Measurements from ENCODE around the gene MICAL2.

- no peak for TF ChIP-seq POLR2A (IDR thresholded peaks at IDR 0.05)
- TF ChIP-seq, protein P1, sequence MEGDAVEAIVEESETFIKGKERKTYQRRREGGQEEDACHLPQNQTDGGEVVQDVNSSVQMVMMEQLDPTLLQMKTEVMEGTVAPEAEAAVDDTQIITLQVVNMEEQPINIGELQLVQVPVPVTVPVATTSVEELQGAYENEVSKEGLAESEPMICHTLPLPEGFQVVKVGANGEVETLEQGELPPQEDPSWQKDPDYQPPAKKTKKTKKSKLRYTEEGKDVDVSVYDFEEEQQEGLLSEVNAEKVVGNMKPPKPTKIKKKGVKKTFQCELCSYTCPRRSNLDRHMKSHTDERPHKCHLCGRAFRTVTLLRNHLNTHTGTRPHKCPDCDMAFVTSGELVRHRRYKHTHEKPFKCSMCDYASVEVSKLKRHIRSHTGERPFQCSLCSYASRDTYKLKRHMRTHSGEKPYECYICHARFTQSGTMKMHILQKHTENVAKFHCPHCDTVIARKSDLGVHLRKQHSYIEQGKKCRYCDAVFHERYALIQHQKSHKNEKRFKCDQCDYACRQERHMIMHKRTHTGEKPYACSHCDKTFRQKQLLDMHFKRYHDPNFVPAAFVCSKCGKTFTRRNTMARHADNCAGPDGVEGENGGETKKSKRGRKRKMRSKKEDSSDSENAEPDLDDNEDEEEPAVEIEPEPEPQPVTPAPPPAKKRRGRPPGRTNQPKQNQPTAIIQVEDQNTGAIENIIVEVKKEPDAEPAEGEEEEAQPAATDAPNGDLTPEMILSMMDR (IDR thresholded peaks at IDR 0.05): no peak
These were observed 36.5 kb upstream of the MICAL2 start for GRCh38 chr11:12073886-12074285.
